Common myeloid progenitor, CD34-positive (primary cell): ENCODE results near the gene RAE1.

Experiments used
- CTCF ChIA-PET: fragments of 350-600 bp; sonication (Branson Sonifier 250); formaldehyde crosslinking; loops from one replicate; lab custom pipeline; 2021; ENCODE audit warnings: antibody characterized with exemption; lab: Charles Lee
- POLR2A ChIA-PET: fragments of 350-600 bp; sonication (Branson Sonifier 250); formaldehyde crosslinking; loops from one replicate; lab custom pipeline; 2021; ENCODE audit warnings: antibody characterized with exemption; lab: Charles Lee
- DNase-seq, 3 donors: peaks; one replicate each; pipeline versions ENCODE4 v3.0.0 to v3.0.0-alpha.2; 2013
- H3K27ac ChIP-seq, 2 experiments: 1 replicate in 1 of 2; 2 replicates in 1 of 2; pipeline ENCODE4 v1.7.0; 2013; ENCODE audit warnings: inconsistent platforms in 2 of 2, low read length in 2 of 2, mild to moderate bottlenecking in 2 of 2, low read depth in 1 of 2, moderate library complexity in 1 of 2; ENCODE audit not compliant: severe bottlenecking in 2 of 2, insufficient read depth in 1 of 2, poor library complexity in 1 of 2
- H3K27me3 ChIP-seq, 5 experiments: replicated peaks in 2 of 5; 1 replicate in 3 of 5; 2 replicates in 2 of 5; pipeline versions ENCODE4 v1.6.1 to v1.7.0; 2013; ENCODE audit warnings: low read length in 4 of 5, mild to moderate bottlenecking in 2 of 5, moderate library complexity in 2 of 5, inconsistent platforms in 1 of 5; ENCODE audit not compliant: insufficient read depth in 5 of 5, control insufficient read depth in 4 of 5
- H3K36me3 ChIP-seq, 4 experiments: 1 replicate in 2 of 4; 2 replicates in 2 of 4; pipeline versions ENCODE4 v1.6.1 to v1.7.0; 2013; ENCODE audit warnings: low read length in 3 of 4, control low read depth in 1 of 4, mild to moderate bottlenecking in 1 of 4; ENCODE audit not compliant: control insufficient read depth in 4 of 4, insufficient read depth in 4 of 4
- H3K4me1 ChIP-seq, 4 experiments: 1 replicate in 3 of 4; 2 replicates in 1 of 4; pipeline versions ENCODE4 v1.6.1 to v1.7.1; 2013; ENCODE audit warnings: low read length in 3 of 4, mild to moderate bottlenecking in 3 of 4, control low read depth in 1 of 4, inconsistent platforms in 1 of 4, moderate library complexity in 1 of 4; ENCODE audit not compliant: control insufficient read depth in 4 of 4, insufficient read depth in 4 of 4; ENCODE audit errors: control extremely low read depth in 1 of 4
- H3K4me3 ChIP-seq, 7 experiments: 1 replicate in 4 of 7; 2 replicates in 3 of 7; pipeline versions ENCODE4 v1.5.1 to v1.7.0; 2013; ENCODE audit warnings: mild to moderate bottlenecking in 7 of 7, low read length in 6 of 7, moderate library complexity in 6 of 7, inconsistent platforms in 2 of 7, low read depth in 2 of 7, control low read depth in 1 of 7; ENCODE audit not compliant: insufficient read depth in 4 of 7, control insufficient read depth in 1 of 7; ENCODE audit errors: extremely low read depth in 1 of 7
- H3K9me3 ChIP-seq, 5 experiments: 1 replicate in 4 of 5; 2 replicates in 1 of 5; pipeline versions ENCODE4 v1.6.1 to v1.7.1; 2013; ENCODE audit warnings: low read length in 4 of 5, mild to moderate bottlenecking in 2 of 5, inconsistent platforms in 1 of 5, low read depth in 1 of 5, moderate library complexity in 1 of 5; ENCODE audit not compliant: control insufficient read depth in 4 of 5, insufficient read depth in 2 of 5; ENCODE audit errors: control extremely low read depth in 1 of 5
- WGBS: methylation state at CpG from one replicate; pipeline ENCODE4 v1.1.5; 2013; ENCODE audit not compliant: insufficient coverage; 5-methylcytosine and 5-hydroxymethylcytosine counted together

RAE1 gene

GRCh38 chr20:57319584-57319983, 31.5 kb upstream of the RAE1 start:
- CTCF ChIA-PET = no interaction called here
- no peaks in the 10 kb centered on the region for H3K4me1 ChIP-seq
- H3K4me3 ChIP-seq = no peak overlapping the region
- WGBS = 70% methylated on average over 3 of the region's 4 CpGs
- H3K27me3 ChIP-seq = peaks cover 6 to 60% (median 14%) of the 10 kb centered on the region in 5 experiments
- no peak overlapping the region for H3K27ac ChIP-seq
- H3K9me3 ChIP-seq = no peaks in the 10 kb centered on the region
- H3K36me3 ChIP-seq = no peaks in the 10 kb centered on the region
- DNase-seq = no peak
- POLR2A ChIA-PET = no interaction called here

- no peaks in the 10 kb centered on the region for H3K4me1 ChIP-seq
- no peak overlapping the region for H3K27ac ChIP-seq
- POLR2A ChIA-PET = no interaction called here
- no peak for DNase-seq
- no peak overlapping the region for H3K4me3 ChIP-seq
- H3K36me3 ChIP-seq = no peaks in the 10 kb centered on the region
- H3K27me3 ChIP-seq = peaks cover 9 to 66% (median 17%) of the 10 kb centered on the region in 5 experiments
- CTCF ChIA-PET = no interaction called here
- H3K9me3 ChIP-seq = no peaks in the 10 kb centered on the region
- WGBS = no CpG with 5 or more reads among the region's 3 CpGs
These were observed 30.7 kb upstream of the RAE1 start for GRCh38 chr20:57320358-57320757.

- Histone ChIP-seq H3K9me3 (no peaks in the 10 kb centered on the region), H3K36me3 (no peaks in the 10 kb centered on the region), H3K4me3 (no peak overlapping the region), H3K27me3 (peaks cover 11 to 74% (median 19%) of the 10 kb centered on the region in 5 experiments), H3K27ac (no peak overlapping the region), H3K4me1 (no peaks in the 10 kb centered on the region)
- no peak for DNase-seq
- POLR2A ChIA-PET = no interaction called here
- 92% methylated on average over 1 of the region's 2 CpGs for WGBS
- CTCF ChIA-PET = interaction anchor here (1.1 kb wide), 1 partner anchor 25 kb away, joined by 3 read pairs; no protein-coding TSS in a partner anchor
These were observed 29.9 kb upstream of the RAE1 start for GRCh38 chr20:57321142-57321541.

GRCh38 chr20:57322476-57322875, 28.6 kb upstream of the RAE1 start:
- Histone ChIP-seq H3K4me1 (no peaks in the 10 kb centered on the region), H3K27me3 (peaks cover 11 to 79% (median 29%) of the 10 kb centered on the region in 5 experiments), H3K27ac (no peak overlapping the region), H3K4me3 (no peak overlapping the region), H3K9me3 (no peaks in the 10 kb centered on the region), H3K36me3 (no peaks in the 10 kb centered on the region)
- POLR2A ChIA-PET = no interaction called here
- DNase-seq = no peak
- 67% methylated on average over 1 of the region's 2 CpGs for WGBS
- CTCF ChIA-PET = interaction anchor here (0.6 to 1.3 kb wide), 2 partner anchors 10 to 903 kb away, joined by 3 to 6 read pairs; no protein-coding TSS in a partner anchor

DNA sequence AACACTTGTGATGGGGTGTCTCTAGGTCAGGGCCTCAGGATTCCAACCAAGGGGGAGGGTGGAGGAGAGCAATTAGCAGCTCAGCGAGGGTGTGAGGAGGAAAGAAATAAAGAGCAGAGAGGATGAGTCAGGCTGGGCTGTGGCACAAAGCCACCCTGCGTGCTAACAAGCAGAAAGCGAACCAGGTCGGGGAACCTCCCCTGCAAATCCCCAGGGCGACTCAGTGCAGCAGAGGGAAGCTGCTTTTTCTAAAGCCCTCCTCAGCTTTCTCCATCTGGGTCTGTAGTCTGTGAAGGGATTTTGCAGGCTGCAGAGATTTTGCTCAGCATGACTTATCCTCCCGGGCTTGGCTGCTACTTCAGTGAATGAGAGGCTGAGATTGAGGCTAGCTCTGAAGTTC, 28.0 kb upstream of the RAE1 start:
- H3K4me3 ChIP-seq = no peak overlapping the region
- POLR2A ChIA-PET = no interaction called here
- no peaks in the 10 kb centered on the region for H3K4me1 ChIP-seq
- CTCF ChIA-PET = no interaction called here
- H3K36me3 ChIP-seq = no peaks in the 10 kb centered on the region
- H3K9me3 ChIP-seq = no peaks in the 10 kb centered on the region
- H3K27me3 ChIP-seq = peaks cover 11 to 83% (median 33%) of the 10 kb centered on the region in 5 experiments
- H3K27ac ChIP-seq = no peak overlapping the region
- no peak for DNase-seq
- WGBS = 45% methylated on average over 4 of the region's 6 CpGs

- Histone ChIP-seq H3K4me1 (no peaks in the 10 kb centered on the region), H3K9me3 (no peaks in the 10 kb centered on the region), H3K27me3 (peaks cover 11 to 89% (median 39%) of the 10 kb centered on the region in 5 experiments), H3K27ac (no peak overlapping the region), H3K36me3 (no peaks in the 10 kb centered on the region), H3K4me3 (no peak overlapping the region)
- DNase-seq = no peak
- 87% methylated on average over 6 of the region's 12 CpGs for WGBS
- ChIA-PET POLR2A (no interaction called here), CTCF (interaction anchor here (0.6 kb wide), 1 partner anchor 56 kb away, joined by 3 read pairs; no protein-coding TSS in a partner anchor)
These were observed 25.3 kb upstream of the RAE1 start for GRCh38 chr20:57325632-57326356.

GRCh38 chr20:57326667-57327455, 24.2 kb upstream of the RAE1 start:
- no peak overlapping the region for H3K4me3 ChIP-seq
- POLR2A ChIA-PET = no interaction called here
- no peaks in the 10 kb centered on the region for H3K36me3 ChIP-seq
- WGBS = 23% methylated on average over 5 of the region's 8 CpGs
- CTCF ChIA-PET = no interaction called here
- no peaks in the 10 kb centered on the region for H3K4me1 ChIP-seq
- H3K9me3 ChIP-seq = no peaks in the 10 kb centered on the region
- H3K27ac ChIP-seq = no peak overlapping the region
- H3K27me3 ChIP-seq = peaks cover 11 to 89% (median 47%) of the 10 kb centered on the region in 5 experiments
- no peak for DNase-seq
